Measurements from ENCODE around the gene EPHA8.
A peak's percentile ranks its signal among the peaks of the same experiment; 100 is the strongest.

EPHA8 gene

DNA sequence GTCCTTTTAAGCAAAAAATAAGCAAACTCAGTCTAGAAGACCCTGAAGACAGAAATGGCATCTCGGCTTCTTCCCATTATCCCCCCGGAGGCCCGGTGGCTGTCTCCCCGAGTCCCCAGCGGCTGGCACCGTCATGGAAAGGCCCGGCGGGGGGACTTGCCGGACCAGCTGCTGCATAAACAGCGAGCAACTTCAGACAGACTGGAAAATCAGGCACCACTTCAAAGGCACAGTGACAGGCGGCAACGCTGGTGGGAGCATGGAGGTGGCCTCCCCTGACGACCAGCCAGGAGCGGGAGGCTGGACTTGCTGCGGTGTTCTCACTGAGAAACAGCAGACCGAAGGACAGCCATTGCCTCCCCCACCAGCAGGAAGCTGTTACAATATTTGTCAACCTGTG, 54.8 kb downstream of the EPHA8 start:
- DNase-seq (ENCODE audit: low read depth in 2 of 2): no peak

DNA sequence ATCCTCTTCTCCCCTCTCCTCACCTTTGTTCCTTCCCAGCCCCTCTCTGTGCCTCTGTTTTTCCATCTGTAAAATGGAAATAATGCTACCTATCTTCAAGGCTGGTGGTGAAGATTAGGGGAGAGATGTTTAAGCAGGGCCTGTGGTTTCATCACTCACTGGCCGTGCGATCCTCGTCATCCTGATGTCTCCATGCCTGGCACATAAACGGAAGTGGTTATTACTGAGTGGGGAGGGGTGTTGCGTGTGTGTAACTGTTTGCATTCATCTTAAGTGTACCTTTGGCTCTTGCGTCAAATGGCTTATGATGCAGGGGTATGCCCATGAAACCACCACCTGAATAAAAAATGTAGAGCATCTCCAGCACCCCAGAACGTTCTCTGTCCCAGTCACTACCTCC, 56.0 kb downstream of the EPHA8 start:
- no peak for DNase-seq (ENCODE audit: low read depth in 2 of 2)

DNA sequence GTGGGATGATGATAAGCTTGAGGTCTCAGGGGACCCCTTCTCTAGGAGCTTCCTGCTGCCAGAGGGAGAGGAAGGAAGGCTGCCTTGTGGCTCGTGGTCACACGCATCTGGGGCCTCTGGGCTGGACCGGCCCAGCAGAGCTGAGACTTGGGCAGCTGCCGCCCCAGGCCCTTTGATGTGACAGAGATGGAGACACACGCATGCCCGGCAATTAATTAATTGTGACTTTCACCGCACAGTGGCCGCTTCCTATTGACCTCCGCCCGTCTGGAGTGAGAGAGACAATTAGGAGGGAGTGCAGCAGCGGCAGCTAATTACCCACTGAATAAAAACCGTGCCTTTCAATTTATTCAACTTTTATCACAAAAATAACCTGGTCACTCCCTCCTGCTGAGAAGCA, 56.5 kb downstream of the EPHA8 start:
- DNase-seq (ENCODE audit: low read depth in 2 of 2): no peak

DNA sequence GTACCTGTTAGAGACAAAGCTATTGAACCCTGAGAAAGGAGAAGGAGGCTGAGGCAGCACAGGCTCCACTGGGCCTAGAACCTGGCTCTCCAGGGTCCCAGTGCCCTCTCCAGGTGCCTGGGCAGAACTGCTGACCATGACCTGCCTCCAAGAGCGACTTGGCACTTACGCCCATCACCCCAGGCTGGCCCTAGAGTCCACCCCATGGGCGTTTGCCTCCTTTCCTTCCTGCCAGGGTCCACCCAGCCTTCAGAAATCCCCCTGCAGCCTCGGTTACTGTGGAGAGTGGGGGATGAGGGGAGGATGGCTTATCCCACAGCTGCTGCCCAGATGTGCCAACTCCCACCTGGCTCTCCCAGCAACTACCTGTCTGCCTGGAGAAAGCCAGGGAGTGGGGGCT, 58.5 kb downstream of the EPHA8 start:
- no peak for DNase-seq (ENCODE audit: low read depth in 2 of 2)

DNA sequence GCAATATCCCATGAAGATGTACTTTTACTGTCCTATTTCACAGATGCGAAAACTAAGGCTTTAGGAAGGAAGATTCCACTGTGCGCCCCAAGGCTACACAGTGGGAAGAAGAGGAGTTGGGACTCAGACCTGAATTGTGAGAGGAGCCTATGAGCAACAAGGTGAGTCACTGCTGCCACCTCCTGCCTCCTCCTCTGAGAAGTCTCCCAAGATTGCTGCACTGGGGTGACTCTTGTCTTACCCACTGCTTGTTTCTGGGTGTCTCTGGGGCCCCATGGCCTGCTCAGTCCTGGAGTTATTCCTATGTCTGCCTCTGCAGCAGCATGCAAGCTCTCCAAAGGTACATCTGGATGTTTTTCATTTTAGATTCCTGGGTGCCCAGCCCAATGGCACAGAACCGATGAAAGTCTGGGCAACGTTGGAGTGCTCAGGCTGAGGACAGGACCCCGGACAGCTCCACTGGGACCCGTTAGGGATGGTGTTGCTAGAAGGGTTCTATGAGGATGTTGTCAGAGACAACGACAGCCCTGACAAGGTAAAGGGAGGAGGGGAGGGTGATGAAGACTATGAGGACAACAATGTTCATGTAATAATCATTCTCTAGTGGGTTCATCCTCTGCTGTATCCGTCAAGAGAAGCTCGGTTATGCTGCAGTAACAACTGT, 62.1 kb downstream of the EPHA8 start:
- no peak for DNase-seq (ENCODE audit: low read depth in 2 of 2)

DNA sequence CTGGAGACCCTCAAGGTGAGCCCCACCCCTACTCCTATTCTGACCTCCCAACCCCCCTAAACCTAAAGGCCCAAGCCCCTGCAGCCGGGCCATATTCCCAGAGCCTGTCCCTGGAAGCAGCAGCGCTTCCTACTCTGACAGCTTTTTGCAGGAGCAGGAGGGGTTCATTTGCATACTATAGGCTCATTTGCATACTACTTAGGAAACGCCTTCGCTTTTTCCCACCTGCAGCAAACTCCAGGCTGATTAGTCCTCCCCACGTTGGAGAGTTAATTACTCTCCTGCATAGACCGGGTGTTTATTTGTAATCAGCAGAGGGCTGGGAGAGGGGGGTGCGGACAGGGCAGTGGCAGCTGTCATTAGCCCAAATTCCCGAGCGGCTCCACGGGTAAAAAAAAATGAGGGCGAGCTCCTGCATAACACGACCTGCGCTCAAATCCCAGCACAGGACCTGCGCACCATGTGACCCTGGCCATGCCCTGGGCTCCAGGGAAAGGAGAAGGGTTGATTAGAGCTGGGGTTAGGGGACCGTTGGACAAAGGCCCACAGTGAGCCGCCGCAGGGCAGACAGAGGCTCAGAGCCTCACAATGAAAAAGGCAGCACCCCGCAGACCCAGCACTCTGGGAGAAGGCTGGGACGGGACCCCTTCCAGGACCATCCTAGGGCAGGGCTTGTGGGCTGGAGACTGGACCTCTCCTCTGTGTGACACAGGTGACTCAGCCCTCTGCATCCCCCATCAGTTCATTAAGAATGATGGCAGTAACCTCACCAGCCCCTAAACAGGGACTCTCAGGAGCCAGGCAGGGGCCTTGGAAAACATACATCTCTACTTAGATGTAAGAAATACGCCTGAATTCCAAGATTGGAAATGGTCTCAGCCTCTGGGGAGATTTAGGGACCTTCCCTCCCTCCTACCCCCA, 63.2 kb downstream of the EPHA8 start:
- DNase-seq (ENCODE audit: low read depth in 2 of 2): no peak

- DNase-seq (ENCODE audit: low read depth in 2 of 2): no peak
These were observed 64.0 kb downstream of the EPHA8 start for GRCh38 chr1:22627331-22627730.

DNA sequence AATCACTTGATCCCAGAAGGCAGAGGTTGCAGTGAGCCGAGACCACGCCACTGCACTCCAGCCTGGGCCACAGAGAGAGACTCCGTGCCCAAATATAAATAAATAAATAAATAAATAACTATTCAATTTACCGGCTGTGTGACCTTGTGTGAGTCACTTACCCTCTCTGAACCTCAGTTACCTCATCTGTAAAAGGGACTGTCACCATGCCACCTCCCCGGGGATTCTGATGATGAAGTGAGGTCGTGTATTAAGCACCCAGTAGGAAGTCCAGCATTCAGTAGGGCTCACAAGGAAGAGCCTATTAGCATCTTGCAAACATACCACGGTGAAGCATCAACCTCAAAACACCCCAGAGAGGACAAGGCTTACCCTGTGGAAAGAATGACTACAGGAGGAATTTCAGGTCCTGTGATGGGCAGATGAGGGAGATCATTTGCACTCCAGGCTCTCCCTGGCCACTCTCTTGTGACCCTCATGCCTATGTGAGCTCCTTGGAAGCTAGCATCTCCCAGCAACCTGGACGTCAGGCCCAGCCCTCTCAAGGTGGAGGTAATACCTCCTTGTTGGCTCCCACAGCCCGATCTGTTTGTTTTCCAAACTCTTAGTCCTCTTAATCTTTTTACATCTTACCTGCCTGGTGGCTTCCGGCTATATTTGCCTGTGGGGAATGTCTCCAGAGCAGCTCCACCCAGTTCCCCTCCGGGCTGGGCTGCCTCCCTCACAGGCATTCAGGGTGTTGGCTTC, 65.6 kb downstream of the EPHA8 start:
- no peak for DNase-seq (ENCODE audit: low read depth in 2 of 2)

DNA sequence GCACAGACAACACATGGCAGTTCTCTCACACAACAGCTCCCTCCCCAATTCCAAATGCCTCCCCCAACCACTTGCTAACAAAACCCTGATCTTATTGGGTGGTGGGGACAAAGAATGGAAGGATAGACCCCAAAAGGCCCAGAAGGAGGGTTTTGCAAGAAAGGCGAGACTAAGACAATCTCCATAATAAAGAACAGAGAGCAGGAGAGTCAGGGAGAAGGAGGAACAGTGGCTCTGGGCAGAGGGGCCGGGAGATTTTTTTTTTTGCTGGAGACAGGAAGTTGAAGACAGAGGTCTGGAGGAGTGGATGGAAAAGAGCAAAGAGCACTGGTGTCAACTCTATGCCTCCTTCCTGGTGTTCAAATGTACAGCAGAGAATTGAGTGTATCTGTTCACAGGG, 66.6 kb downstream of the EPHA8 start:
- DNase-seq (ENCODE audit: low read depth in 2 of 2): no peak

DNA sequence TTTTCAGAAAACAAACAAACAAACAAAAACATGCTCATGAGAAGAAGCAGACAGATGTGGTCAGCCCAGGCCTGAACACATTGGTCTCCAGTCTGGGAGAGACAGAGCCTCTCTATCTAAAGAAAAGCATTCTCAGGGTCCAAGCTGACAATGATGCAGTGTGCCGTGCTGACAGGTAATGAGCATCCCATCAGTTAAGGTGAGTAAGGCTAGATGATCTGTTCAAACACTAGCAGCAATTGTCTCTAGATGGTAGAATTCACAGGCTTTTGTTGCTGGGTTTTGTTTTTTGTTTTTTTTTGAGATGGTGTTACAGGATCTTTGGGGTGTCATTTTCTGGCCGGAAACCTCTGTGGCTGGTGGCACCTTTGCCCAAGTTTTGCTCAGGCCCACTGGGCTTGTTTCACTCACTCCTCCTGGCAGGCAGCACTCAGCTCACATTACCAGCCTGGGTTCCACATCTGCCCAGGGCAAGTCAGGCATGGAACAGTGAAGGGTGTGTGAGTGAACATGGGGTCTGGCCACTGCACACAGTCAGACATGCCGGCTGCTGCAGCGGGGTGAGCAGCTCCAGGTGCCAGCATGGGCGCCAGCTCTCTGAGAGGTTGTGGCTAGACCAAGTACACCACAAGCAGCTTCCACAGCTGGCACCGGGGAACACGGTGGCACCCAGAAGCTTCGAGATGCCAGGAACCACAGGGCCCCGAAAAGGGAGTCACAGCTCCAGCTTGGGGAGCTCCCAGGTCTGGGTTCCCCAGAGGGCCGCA, 70.6 kb downstream of the EPHA8 start:
- DNase-seq (ENCODE audit: low read depth in 2 of 2): no peak

DNA sequence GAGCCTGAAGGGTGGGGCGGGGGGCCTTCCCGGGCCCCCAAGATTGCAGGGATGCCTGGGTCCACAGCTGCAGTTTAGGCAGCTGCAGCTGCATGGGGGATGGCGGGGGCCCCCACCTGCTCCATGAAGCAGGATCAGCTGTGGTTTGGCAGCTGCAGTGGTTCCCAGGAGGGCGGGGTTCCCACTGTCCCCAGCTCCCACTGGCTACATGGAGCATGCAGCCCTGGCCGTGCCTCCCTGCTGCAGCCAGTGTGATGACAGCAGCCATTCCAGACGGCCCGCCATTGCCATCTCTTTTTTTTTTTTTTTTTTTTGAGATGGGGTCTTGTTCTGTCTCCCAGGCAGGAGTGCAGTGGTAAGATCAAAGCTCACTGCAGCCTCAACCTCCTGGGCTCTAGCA, 72.1 kb downstream of the EPHA8 start:
- no peak for DNase-seq (ENCODE audit: low read depth in 2 of 2)

DNA sequence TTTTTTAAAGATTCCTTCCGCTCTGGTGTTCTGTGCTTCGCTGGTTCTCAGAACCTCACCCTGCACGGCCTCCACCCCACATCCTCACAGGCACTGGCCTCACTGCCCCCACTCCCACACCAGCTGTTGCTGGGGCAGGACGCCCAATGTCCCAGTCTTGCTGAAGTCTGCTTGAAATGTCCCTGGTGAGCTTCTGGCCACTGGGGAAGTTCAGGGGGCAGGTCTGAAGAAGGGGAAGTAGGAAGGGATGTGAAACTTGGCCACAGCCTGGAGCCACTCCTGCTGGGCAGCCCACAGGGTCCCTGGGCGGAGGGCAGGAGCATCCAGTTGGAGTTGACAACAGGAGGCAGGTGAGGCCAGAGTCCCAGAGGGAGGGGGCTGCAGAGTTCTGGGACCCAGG, 73.1 kb downstream of the EPHA8 start, which contains the start of gene C1QA:
C1QA (plus strand) TSS at position 276 of the 400 bp plus-strand sequence. CDS start 989 bp downstream, outside the sequence.
- no peak for DNase-seq (ENCODE audit: low read depth in 2 of 2)

GRCh38 chr1:22636927-22637326, 73.6 kb downstream of the EPHA8 start:
- DNase-seq (ENCODE audit: low read depth in 2 of 2): no peak

DNA sequence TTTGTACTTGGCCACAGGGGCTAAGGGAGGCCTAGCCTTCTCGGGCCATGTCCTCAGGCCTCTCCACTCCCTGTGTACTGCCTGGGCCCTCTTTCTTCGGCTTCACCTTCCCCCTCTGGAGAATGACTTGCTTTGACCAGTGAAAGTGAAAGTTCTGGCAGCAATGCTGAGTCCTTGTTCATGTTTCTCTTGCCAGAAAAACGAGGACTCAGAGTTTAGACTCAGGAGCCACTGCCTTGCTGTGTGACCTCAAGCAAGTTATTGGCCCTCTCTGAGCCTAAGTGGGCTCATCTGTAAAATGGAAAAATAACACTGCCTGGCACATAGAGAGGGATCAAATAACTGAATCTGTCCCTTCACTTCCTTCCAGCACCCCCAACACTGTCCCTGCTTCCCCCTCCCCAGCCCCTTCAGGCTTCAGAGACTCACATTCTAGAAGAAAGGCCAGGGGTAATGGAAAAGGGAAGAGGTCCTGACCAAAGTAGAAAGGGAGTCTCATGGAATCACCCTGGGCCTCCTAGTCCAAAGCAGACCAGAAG, 74.7 kb downstream of the EPHA8 start:
- no peak for DNase-seq (ENCODE audit: low read depth in 2 of 2)

DNA sequence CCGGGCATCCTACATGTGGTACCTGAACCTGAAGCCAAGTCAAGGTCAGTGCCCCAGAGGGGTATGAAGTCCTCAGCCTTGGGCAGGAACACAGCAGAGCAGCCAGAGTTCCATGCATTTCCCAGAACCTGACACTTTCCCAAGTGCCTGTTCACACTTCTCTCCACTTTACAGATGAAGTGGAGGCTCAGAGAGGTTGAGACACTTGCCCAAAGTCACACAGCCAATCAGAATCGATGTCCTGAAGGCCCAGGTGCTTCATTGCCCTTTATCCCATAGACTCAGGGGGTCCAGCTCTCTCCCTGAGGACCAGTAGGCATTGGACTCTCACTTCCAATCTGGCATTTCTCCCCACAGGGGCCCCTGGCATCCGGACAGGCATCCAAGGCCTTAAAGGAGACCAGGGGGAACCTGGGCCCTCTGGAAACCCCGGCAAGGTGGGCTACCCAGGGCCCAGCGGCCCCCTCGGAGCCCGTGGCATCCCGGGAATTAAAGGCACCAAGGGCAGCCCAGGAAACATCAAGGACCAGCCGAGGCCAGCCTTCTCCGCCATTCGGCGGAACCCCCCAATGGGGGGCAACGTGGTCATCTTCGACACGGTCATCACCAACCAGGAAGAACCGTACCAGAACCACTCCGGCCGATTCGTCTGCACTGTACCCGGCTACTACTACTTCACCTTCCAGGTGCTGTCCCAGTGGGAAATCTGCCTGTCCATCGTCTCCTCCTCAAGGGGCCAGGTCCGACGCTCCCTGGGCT, 75.4 kb downstream of the EPHA8 start:
- no peak for DNase-seq (ENCODE audit: low read depth in 2 of 2)

DNA sequence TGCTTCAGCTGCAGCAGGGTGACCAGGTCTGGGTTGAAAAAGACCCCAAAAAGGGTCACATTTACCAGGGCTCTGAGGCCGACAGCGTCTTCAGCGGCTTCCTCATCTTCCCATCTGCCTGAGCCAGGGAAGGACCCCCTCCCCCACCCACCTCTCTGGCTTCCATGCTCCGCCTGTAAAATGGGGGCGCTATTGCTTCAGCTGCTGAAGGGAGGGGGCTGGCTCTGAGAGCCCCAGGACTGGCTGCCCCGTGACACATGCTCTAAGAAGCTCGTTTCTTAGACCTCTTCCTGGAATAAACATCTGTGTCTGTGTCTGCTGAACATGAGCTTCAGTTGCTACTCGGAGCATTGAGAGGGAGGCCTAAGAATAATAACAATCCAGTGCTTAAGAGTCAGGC, 76.0 kb downstream of the EPHA8 start:
- no peak for DNase-seq (ENCODE audit: low read depth in 2 of 2)

- no peak for DNase-seq (ENCODE audit: low read depth in 2 of 2)
These were observed 78.0 kb downstream of the EPHA8 start for GRCh38 chr1:22641247-22641646.

GRCh38 chr1:22641906-22642636, 78.8 kb downstream of the EPHA8 start:
- DNase-seq (ENCODE audit: low read depth in 2 of 2): peak; percentile 61 to 66

DNA sequence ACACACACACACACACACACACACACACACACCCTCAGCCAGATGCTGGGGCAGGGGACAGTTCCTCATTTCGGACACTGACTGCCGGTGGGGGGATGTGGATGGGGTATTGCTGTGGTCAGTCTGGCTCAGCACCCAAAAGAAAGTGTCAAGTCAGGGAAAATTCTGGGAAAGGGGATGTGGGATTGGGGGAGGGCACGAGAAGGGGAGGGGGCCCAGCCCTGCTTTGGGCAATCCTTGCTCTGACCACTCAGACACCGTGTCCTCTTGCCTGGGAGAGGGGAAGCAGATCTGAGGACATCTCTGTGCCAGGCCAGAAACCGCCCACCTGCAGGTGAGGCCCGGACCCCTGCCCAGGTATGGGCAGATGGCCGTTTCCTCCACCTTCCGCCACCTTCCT, 80.1 kb downstream of the EPHA8 start, which contains the start of gene C1QC:
C1QC (plus strand) TSS at position 253 of the 400 bp plus-strand sequence. CDS start 391 bp downstream, outside the sequence.
- DNase-seq (ENCODE audit: low read depth in 2 of 2): no peak

GRCh38 chr1:22643928-22644327, 80.6 kb downstream of the EPHA8 start:
- DNase-seq (ENCODE audit: low read depth in 2 of 2): no peak
